GM11168 (cell line): ENCODE data around the gene LTB4R2.

ENCODE experiments used
- in situ Hi-C: fragments of 300-500 bp; cut with MboI; formaldehyde crosslinking; loops from one replicate; pipeline ENCODE4 v1.12.0; 2022; ENCODE audit warnings: low sequenced_read_pairs; ENCODE audit not compliant: unreplicated experiment

Gene LTB4R2

GRCh38 chr14:24297190-24297964 is 12.6 kb upstream of the LTB4R2 start:
- in situ Hi-C loops, result loop anchor here (5.0 kb wide), 1 partner anchor 55 kb away; the partner anchor contains the start of gene TINF2

DNA sequence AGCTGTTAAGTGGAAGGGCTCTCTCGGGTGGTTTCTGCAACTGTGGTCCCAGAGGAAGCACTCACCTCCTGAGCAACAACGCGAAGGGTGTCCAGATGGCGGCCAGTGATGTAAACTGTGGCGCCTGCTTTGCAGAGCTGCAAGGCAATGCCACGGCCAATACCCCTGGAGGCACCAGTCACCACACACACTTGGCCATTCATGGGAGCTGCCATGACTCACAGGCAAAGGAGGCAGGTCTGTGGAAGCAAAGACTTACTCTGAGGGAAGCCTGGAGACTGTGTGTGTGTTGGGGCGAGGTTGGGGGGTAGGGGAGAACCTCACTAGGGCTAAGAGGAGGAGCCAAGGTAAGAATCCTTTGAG is 11.1 kb upstream of the LTB4R2 start:
- in situ Hi-C loops, result loop anchor here (5.0 kb wide), 1 partner anchor 57 kb away; the partner anchor contains the start of gene TINF2

DNA sequence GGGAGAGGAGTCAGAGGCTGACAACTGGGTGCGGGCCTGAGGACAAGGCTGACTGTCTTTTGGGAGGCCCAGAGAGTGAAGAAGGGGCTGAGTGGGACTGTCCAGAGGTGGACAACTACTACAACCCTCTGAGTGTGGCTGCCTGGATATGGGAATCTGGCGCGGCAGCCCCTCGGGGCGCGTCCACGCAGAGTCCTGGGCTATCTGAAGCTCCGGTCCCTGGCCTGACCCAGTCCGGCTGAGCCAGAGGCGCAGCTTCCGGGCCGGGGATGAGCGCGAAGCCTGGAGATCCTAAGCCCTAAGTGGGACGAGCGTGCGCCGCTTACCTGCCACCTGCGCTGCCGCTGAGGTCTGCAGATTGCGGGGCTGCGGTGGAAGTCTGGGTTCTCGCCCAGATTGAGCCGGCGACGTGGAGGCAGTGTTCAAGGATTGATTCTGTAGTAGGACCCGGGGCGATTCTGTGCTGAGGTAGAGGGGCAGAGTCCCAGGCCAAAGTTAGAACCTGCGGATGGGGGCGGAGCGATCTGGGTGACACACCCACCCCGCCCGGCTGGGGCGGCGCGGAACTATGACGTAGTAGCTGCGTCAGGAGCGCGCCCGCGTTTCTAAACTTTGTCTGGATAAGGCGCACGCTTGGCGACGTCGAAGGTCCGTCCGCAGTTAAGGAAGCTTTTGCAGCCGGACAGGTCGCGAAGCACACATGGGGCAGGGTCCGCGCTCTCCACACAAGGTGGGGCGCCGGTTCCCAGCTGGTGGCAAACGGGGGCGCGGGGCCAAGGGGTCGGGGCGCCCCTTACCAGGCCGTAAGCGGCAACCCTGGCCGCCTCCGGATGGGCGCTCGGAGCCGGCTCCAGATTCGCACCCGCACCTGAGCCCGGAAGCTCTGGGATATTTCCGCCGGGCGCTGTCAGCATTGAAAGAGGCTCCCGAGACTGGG is 10.4 kb upstream of the LTB4R2 start, which contains the start of the genes DHRS1 and NOP9:
TSS of gene DHRS1 (minus strand) at position 526 of the 937 bp plus-strand sequence. CDS start 674 bp downstream, outside the sequence.
TSS of gene NOP9 (plus strand) at position 596 of the 937 bp plus-strand sequence. CDS start at position 701, 105 bp downstream.
- in situ Hi-C loops, result loop anchor here (5.0 kb wide), 1 partner anchor 57 kb away; the partner anchor contains the start of gene TINF2

DNA sequence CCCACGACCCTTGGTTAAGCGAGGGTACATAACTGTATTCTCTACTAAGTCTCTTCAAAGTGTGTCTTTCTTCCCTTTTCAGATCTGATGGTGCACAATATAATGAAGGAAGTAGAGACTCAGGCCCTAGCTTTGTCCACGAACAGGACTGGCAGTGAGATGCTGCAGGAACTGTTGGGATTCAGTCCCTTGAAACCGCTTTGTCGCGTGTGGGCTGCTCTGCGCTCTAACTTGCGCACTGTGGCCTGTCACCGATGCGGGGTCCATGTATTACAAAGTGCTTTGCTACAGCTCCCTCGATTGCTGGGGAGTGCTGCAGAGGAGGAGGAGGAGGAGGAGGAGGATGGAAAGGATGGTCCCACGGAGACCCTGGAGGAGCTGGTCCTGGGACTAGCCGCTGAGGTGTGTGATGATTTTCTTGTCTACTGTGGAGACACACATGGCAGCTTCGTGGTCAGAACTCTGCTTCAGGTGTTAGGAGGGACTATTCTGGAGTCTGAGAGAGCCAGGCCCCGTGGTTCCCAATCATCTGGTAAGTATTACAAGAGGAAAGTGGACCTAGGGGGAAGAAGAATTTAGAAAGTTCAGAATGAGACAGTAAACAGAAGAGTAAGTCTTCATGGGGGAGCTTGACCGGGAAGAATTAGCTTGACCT is 9.5 kb upstream of the LTB4R2 start:
- in situ Hi-C loops, result no loop called here

- in situ Hi-C loops, result no loop called here
Measured at GRCh38 chr14:24304019-24304387, 5.9 kb upstream of the LTB4R2 start.

GRCh38 chr14:24307156-24307574 is 2.8 kb upstream of the LTB4R2 start:
- in situ Hi-C loops, result no loop called here

DNA sequence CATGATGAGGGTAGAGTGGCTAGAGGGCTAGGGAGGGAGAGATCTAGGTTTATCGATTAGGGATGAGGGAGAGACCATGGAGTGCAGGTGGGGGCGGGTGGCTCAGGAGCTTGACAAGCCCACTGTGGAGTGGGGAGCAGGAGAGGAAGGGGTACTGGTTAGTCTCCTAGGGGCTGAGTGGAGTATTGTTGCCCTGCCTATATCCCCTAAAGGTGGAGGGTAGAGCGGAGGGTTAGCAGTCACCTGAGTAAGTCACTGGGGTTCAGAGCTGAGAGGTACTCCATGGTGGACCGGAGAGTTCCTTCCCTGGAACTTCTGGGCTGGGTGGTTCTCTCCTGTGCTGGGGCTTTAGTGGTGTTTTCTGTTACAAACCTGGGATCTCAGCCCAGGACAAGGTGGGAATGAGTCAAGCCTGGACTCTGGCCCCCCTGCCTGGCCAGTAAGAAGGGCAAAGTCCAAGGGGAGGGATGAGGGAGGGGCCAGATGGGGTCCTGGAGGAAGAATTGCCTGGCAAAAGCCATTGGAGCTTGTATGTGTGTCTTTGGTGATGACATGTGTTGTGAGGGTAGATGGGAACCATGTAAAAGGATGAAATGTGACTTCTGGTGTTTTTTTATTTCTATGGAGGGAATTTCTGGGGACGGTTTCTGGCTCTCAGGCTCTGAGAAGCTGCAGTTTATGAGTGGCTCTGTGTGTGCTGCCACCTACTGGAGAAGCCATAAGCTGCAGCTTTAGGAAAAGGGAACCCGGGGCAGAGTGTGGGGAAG is 2.2 kb upstream of the LTB4R2 start, which contains the start of gene CIDEB:
TSS of gene CIDEB (minus strand) at position 403 of the 767 bp plus-strand sequence. CDS start at position 284, 119 bp downstream.
- in situ Hi-C loops, result no loop called here

- in situ Hi-C loops, result no loop called here
Measured at GRCh38 chr14:24308342-24309124, 1.4 kb upstream of the LTB4R2 start.

GRCh38 chr14:24310265-24310645 is 315 bp downstream of the LTB4R2 start:
- in situ Hi-C loops, result no loop called here

- in situ Hi-C loops, result no loop called here
Measured at GRCh38 chr14:24310646-24311604, 985 bp downstream of the LTB4R2 start, which contains the start of gene LTB4R. LTB4R (plus strand) TSS chr14:24311502; CDS start chr14:24315652, 4,150 bp downstream.

- in situ Hi-C loops, result no loop called here
Measured at GRCh38 chr14:24311837-24312615, 2.1 kb downstream of the LTB4R2 start.

DNA sequence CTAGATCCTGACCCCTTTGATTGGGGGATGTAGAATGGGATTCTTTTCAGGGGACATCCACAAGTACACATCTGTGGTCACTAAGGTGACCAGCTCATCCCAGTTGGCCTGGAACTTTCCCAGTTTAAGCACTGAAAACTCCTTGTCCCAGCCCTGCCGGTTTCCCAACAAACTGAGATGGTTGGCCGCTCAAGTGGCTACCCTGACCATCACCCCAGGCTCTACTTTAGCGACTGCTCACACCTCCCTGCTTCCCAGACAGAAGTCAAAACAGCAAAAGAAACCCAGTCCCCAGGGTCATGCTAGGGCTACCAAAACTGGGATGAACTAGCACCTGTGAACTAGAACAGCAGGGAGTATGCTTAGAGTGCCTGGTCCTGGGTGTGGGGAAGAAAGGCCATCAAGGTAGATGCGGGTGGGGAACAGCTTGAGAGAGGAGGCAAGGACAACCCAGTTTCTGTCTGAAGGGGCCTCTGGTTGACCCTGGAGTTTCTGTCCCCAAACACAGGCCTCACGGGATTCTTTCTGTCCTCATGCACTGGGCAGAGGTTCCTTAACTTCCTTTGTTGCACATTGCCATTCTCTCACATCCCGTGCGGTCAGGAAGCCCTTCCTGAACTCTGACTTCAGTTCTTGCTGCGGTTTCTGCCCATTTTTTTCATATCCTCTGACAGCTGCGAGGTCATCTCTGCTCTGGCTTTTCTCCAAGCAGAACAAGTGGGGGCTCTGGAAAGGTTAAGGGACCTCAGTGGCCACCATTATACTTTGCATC is 3.0 kb downstream of the LTB4R2 start:
- in situ Hi-C loops, result no loop called here

- in situ Hi-C loops, result no loop called here
Measured at GRCh38 chr14:24313913-24314312, 4.0 kb downstream of the LTB4R2 start.

- in situ Hi-C loops, result no loop called here
Measured at GRCh38 chr14:24314377-24315193, 4.6 kb downstream of the LTB4R2 start.

DNA sequence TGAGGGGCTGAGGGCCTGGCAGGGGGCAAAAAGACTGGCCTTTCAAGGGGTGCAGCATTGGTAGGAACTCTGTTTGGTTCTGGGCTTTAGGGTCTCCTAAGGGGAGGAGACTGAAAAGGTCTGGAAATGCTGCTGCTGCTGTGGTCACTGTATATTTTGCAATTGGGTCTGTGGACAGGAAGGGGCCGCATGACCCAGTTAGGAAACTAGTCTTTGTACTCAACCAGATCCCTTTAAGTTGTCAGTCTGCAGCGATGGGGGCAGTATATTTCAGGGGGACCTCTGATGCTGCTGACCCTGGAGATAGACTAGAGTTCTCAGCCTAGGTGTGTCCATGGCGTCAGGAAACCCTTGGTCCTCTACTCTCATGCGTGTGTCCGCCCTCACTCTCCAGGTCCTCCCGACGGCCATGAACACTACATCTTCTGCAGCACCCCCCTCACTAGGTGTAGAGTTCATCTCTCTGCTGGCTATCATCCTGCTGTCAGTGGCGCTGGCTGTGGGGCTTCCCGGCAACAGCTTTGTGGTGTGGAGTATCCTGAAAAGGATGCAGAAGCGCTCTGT is 5.4 kb downstream of the LTB4R2 start:
- in situ Hi-C loops, result no loop called here
